Measurements from ENCODE around the gene DPP9.
A peak's percentile ranks its signal among the peaks of the same experiment; 100 is the strongest.
"Not testable (repeated sequence)": the region's sequence is repeated elsewhere in the genome, so short reads cannot be mapped to it uniquely, and the experiment has no call there.

DPP9 gene

DNA sequence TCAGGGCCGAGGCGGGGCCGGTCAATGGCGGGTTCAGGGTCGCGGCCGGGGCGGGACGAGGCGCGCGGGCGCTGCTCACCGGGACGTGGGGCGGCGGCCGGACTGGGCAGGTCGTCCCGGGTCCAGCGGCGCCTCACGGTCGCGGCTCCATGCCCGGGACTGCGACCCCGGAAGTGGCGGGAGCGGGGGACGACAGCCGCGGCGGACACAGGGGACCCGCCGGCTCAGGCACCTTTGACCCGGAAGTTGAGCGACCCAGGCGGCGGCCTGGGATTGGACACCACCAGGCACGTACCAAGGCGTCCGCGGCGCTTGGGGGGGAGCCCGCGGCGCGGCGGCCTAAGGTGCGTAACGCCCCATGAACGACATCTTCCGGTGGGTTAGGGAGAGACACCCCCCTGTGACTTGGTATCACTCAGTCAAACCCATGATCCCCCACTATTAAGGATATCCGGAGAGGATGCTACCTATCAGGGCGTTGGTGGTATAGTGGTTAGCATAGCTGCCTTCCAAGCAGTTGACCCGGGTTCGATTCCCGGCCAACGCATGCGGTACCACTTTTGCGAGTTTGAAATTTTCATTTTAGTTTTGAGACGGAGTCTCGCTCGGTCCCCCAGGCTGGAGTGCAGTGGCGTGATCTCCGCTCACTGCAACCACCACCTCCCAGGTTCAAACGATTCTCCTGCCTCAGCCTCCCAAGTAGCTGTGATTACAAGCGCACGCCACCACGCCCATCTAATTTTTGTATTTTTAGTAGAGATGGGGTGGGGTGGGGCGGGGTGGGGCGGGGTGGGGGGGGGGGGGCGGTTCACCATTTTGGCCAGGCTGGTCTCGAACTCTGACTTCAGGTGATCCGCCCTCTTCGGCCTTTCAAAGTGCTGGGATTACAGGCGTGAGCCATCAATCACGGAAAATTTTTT, at the start of gene DPP9:
TSS of gene DPP9 (minus strand) at position 248 of the 920 bp plus-strand sequence. CDS start 3,936 bp downstream, outside the sequence.
- peak; percentile 90 for DNase-seq

DNA sequence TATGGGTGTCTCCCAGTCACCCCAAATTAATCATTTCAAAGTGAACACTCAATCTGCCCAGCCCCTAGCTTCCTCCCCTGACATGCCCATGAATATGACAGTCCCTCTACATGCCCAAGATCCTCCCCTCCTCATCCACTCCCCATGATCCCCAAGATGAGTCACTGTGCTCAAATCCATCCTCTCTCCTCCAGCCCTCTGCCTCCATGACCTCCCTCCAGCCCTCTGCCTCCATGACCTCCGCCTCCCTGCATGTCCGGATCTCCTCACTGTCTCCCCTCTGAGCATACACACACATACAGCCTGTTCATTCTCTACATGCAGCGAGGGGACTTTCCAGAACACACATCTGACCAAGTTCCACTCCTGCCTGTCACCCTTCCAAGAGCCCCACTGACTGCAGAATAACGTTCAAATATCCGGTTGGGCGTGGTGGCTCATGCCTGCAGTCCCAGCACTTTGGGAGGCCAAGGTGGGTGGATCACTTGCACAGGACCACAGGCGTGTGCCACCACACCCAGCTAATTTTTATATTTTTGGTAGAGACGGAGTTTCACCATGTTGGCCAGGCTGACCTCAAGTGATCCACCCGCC, 49.5 kb upstream of the DPP9 start:
- DNase-seq, result no peak

DNA sequence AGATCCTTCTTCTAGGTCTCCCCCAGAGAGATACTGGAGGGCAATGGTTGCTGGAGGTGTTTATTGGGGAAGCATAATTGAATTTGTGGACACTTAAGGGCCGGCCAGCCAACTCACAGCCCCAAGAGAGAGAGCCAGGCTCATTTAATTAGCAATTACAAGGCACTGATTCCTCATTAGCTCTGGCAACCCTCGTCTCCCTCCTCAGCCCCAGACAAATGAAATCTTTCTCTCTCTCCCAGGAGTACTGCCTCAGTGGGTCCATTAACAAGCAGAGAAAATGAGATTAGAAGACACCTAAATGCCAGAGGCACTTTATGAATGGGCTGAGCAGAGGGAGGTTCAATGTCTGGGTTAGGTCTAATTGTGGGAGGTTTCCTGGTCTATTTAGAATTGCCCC, 48.9 kb upstream of the DPP9 start:
- DNase-seq, result no peak

DNA sequence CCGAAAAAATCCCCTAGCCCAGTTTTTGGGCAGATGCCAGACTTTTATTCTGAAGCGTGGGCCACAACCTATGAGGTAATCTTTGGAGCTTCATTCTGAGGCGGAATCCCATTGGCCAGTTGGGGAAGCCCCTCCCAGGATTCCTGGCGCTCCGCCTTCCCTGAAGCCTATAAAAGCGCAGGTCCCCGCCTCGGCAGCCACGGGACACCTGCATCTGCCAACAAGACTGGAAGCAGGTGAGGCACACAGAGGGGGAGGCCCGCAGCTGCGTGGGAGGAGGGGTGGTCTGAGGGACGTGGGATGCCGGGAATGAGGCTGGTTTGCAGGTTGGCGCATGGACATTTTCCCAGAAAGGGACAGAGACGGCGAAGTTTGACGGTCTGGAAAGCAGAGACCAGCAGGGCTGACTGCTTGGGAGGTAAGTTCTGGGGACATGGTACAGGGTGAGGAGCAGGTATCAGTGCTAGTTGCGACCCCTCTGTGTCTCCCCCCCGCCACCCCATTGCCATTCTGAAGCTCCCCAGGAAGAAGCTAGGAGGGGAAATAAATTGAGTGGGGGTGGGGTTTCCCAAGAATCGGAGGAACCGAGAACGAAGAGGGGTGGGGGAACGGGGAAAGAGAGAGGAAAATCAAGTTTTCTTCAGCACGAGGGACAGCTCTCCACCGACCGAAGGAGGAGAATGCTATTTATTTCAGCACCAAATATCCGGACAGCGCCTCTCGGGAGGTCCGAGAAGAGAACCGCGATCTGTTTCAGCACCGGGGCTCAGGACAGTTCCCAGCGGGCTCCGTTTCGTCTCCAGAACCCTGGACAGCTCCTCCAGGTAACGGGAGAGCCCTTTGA, 45.5 kb upstream of the DPP9 start:
- peak; percentile 24 for DNase-seq

DNA sequence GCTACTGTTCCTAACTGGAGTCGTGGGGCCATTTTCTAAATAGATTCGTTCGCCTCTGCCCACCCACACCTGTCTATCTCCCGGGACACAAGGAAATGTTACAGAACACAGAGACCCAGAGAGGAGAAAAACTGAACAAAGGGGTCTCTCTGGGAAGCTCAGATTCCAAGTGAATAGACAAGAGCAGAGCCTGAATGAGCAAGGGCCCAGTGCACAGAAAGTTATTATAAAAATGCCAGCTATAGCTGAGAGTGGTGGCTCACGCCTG, 40.7 kb upstream of the DPP9 start:
- DNase-seq, result no peak

DNA sequence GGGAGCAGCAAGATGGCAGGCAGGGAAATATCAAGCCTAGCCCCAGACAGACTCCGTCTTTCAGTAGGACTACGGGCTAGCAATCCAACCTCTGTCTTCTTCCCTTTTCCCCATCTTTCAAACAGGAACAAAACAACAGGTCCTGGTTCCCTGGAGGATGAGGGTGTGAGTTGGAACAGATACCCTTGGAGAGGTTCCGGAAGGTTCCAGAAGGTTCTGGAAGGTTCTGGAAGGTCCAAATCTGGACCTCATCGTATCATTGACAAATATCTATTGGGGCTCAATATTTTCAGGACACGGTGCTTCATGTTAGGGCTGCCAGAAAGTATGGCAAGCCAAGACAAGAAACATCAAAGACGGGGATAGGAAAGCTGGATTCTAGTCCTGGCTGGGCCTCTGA, 39.4 kb upstream of the DPP9 start:
- DNase-seq, result no peak

DNA sequence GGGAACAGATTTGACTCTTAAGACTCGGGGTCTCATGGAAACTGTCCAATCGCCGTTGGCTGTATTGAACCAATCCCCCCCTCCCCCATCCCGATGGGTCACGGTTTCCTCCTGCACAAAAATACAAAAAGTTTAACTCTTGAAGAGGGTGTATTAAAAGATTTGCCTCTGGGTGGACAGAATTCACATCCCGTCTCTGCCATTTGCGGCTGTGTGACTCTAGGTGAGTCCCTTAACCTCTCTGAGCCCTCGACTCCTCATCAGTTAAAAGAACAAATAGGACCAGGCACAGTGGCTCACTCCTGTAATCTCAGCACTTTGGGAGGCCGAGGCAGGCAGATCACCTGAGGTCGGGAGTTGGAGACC, 36.6 kb upstream of the DPP9 start:
- DNase-seq, result no peak

DNA sequence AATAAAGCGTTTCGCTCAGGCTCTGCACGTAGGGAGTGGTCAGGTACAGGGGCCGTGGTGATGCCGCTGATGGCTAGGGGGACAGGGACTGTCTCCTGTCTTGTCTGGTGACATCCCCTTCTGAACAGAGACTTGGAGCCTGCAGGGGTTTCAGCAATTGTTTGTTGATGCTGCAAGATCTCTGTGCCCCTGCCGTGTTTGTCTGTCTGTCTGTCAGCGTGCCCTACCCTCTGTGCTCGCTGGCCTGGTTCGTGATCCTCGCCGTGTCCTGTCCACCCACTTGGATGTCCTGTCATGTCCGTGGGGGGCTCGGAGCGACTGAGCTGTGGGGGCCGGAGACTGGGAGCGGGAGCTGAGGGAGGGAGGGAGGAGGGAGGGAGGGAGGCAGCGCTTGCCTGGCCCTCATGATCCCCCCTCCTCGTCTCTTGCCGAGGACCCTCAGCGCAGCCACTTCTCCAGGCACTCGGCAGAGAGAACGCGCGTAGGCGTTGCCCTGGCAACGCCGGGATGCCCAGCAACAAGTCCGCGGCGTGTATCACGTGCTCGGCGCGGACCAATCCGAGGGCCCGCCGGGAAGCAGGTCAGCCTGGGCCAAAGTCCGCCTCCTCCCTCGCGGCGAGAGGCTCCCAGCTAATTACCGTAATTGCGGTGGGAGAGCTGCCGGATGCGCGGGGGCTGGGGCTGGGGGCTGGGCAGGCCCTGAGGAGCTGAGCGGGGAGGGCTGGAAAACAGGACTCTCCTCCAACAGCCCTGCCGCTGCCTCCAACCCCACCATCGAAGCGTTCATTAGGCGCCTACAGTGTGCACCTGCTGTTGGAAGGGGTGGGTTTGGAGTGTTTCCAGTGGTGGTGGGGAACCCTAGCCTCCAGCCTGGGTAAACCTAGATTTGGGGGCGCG, 36.0 kb upstream of the DPP9 start:
- peak; percentile 52 for DNase-seq

DNA sequence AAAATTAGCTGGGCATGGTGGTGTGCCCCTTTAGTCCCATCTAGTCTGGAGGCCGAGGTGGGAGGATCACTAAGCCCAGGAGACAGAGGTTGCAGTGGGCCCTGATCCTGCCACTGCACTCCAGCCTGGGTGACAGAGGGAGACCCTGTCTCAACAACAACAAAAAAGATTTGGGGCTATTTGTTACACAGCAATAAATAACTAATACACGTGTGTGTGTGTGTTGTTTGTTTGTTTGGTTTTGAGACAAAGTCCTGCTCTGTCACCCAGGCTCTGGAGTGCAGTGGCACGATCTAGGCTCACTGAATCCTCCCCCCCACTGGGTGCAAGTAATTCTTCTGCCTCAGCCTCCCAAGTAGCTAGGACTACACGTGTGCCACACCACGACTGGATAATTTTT, 35.0 kb upstream of the DPP9 start:
- no peak for DNase-seq

DNA sequence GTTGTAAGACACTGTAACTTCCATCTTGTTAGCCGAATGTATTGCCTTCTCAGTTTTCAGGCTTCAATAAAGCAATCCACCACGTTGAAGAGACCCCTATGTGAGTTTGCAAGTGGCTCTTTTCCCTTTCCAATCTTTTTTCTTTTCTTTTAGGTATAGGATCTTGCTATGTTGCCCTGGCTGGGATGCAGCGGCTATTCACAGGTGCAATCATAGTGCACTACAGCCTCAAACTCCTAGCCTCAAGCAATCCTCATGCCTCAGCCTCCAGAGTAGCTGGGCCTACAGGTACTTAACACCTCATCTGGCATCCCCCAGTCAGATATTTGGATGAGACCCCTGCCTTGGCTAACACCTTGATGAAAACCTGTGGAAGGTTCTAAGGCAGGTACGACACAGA, 34.4 kb upstream of the DPP9 start:
- DNase-seq, result no peak

DNA sequence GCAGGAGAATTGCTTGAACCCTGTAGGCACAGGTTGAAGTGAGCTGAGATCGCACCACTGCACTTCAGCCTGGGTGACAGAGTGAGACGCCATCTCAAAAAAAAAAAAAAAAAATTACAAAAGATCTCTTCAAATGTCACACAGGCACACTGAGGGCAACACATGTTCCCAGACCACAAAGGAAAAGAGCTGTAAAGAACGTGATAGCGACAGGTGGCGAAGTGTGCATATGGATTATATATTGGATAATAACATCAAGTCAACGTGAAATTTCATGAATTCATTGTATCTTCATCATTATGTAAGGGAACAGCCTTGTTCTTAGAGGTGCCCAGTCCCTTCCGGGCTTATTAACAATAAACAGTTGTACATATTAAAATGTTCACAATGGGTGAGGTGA, 31.8 kb upstream of the DPP9 start:
- DNase-seq, result no peak

DNA sequence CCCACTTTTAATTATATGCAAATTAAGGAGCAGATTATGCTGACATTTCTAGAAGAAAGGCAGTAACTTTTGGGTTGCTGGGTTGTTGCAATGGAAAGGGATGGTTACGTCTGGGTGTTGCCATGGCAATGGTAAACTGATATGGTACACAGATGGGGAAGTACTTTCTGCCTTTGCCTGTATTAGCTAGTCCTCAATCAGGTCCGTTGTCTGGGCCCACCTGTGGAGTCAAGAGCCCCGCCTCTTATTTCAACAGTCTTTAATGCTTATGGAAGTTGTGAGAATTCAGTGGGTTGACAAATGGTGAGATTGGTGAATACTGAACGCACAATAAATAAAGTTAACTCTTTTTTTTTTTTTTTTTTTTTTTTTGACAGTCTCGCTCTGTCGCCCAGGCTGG, 30.6 kb upstream of the DPP9 start:
- no peak for DNase-seq

DNA sequence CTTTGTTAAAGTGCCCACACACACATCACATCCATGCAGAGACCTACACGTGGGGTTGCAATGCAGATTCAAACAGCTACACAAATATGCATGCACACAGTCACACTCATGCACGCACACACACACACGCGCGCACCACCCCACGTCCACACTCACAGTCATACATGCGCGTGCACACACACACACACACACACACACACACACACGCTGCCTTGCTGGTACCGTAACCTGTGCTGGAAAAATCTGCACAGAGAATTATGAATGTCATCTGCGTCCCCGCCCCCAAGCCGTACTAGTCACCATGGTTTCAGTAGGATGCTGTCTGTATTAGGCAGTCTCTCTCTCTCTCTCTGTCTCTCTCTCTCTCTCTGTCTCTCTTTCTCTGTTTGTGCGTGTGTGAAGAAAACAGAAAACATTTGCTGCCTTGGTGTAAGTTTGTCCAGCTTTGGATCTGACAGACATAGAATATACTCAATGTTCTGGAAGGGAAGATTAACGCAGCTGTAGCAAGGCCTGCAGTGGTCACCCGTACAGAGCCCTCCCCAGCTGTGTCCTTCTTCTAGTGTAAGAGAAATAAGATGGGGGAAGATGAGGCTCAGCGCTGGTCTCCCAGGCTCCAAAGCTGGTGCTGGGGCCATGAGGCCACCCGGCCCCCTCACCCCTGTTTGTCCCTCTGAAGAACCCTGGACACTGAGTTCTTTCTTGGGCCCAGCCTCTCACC, 26.4 kb upstream of the DPP9 start:
- DNase-seq, result no peak

DNA sequence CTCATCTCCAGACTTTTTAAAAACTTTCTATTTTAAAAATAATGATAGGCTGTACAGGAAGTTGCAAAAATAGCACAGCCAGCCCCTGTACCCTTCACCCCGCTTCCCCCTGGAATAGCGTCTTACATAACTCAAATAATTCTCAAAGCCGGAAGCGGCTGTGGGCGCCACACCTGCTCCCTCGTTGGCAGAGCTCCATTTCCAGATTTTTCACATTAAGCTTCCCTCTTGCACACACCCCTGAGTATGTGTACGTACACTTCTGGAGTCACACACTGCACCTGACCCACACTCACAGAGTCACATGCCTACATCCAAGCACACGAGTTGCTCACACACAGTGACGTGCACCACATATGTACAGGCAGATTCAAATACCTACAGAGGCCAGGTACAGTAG, 24.9 kb upstream of the DPP9 start:
- no peak for DNase-seq

DNA sequence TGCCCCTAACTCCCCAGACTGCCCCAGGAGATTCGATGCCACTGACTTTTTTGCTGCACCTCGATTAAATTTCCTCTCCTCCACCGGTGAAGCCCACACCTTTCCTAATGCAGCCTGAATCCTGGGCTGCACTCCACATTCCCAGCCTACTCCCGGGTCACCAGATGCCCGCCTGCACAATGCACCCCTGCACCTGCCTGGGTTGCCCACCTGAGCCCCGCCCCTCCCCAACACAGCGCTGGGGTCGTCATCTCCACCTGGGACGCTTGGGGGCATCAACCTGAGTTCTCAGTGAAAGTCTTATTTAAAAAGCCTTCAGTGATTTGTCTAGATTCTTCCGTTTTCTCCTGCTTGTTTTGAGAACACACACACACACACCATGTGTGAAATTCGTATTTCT, 24.5 kb upstream of the DPP9 start:
- DNase-seq, result no peak

DNA sequence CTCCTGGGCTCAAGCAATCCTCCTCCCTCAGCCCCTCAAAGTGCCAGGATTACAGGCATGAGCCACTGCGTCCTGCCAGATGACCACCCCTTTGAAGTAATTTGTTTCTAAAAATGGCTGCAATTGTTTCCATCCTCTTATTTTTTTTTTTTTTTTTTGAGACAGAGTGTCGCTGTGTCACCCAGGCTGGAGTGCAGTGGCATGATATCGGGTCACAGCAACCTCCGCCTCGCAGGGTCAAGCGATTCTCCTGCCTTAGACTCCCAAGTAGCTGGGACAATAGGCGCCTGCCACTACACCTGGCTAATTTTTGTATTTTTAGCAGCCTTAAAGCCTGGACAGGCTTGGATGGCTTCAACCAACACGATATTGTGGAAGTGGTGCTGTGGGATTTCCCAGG, 22.3 kb upstream of the DPP9 start:
- no peak for DNase-seq

DNA sequence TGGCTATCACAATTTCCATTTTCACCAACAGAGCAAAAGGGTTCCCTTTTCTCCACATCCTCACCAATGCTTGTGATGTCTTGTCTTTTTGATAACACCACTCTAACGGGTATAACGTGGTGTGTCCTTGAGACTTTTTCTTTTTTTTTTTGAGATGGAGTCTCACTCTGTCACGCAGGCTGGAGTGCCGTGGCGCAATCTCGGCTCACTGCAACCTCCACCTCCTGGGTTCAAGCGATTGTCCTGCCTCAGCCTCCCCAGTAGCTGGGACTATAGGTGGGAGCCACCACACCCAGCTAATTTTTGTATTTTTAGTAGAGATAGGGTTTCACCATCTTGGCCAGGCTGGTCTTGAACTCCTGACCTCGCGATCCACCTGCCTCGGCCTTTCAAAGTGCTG, 21.5 kb upstream of the DPP9 start:
- not testable (repeated sequence) for DNase-seq

DNA sequence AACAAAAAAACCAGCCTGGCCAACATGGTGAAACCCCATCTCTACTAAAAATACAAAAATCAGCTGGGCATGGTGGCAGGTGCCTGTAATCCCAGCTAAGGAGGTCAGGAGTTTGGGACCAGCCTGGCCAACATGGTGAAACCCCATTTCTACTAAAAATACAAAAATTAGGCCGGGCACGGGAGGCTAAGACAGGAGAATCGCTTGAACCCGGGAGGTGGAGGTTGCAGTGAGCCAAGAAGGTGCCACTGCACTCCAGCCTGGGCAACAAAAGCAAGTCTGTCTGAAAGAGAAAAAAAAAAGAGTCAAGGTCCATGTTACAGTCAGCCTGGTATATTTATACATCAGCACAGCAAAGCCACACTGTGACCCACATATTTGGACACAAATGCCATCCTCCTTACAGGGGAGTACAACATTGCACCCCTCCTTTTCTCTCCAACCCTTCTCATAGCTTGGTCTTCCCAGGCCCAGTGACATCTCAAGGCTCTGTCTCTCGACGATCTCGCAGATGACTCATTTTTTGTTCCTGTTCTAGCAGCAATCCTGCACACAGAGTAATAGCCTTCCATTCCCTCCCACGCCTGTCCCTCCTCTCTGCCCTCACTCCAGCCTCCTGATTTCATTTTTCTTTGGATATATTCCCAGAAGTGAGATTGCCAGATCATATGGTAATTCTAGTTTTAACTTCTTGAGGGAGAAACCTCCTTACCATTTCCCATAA, 21.0 kb upstream of the DPP9 start:
- DNase-seq, result peak; percentile 37

DNA sequence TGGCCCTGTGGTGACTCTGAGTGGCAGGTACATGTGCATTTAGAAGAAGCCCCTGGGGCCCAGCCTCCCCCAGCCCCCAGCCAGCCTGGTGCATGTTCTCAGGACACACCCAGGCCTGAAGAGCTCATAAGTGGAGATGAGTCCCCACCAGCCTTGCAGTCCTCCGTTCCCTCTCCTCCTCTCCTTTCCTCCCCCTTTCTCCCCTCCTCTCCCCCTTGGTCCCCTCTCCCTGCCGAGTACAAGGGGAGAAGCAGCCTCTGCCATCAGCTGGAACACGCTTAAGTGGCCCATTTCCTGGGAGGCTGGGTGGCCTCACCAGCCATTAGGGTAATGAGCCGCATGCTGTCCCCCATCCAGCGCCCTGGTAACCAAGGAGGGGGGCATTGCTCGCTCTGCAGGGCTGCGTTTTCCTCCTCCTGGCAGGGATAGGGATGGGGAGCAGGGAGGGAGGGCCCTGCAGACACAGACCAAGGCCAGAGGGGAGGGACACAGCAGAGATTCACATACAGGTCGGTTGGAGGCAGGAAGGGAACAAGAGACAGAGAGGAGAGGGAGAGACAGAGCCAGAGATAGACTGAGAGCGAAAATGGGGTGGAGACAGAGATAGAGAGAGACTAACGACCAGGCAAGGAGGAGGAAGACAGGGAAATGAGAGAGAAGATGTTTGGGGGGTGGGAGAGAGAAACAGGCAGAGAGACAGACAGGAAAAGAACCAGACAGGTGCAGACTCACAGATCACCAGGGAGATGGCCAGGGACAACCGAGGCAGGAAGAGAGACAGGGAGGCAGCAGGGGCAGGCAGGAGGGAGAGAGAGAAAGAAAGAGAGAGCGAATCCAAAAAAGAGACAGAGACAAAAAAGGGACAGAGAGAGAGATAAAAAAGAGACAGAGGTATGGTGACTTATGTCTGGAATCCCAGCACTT, 19.3 kb upstream of the DPP9 start:
- DNase-seq, result no peak

DNA sequence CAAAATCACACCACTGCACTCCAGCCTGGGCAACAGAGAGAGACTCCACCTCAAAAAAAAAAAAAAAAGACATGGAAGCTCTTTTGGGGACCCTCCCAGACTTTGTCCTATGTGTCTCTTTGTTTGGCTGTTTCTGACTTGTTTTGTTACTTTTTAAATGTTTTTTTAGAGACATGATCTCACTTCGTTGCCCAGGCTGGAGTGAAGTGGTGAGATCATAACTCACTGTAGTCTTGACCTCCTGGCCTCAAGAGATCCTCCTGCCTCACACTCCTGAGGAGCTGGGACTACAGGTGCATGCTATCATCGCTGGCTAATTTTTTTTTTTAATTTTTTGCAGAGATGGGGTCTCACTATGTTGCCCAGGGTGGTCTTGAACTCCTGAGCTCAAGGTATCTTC, 16.4 kb upstream of the DPP9 start:
- DNase-seq, result no peak
